GM12875 (cell line): ENCODE data around the gene PLXNA4.

Source experiments
- H3K4me3 ChIP-seq: one replicate; pipeline ENCODE4 v1.5.1; 2011; ENCODE audit warnings: low read depth, low read length, control low read depth
- CTCF ChIP-seq: IDR thresholded peaks from 2 replicates; pipeline ENCODE4 v1.5.1; 2011; ENCODE audit warnings: low read depth, mild to moderate bottlenecking, control low read depth, inconsistent platforms, low read length, moderate library complexity, borderline replicate concordance; ENCODE audit not compliant: insufficient read depth

PLXNA4 gene

DNA sequence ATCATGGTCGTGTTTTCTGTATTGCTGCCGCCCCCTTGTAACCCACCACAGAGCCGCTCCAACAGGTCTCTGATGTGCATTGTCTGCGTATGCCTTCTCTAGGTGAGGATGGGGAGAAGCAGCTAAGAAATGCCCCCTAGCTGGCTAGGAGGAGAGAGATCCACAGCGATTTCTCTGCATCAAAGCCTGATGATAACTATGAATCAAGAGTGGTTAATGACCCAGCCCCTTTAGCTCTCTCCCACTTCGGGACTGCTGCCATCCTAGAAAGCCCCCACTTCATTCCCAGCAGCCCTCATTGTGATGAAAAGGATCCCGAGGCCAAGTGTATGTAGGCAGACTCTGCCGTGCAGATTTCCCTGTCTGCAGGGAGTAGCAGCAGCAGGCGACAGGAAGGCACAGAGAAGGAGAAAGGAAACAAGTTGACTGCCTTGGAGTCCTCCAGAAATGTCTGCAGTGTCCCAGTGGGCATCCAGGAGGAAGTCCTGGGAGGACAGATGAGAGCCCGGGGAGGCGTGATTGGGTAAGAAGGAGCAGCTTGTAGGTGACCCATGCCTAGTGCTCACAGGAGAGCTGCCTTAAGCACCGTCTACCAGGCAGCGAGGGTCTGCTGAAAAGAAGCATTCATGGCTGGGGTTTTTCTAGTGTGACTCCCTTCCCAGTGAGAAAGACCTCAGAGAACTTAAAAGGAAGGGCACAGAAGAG lies 2.9 kb downstream of the PLXNA4 start:
- no peak for TF ChIP-seq CTCF
- no peak overlapping the region for H3K4me3 ChIP-seq

GRCh38 chr7:132572526-132572925 lies 3.7 kb downstream of the PLXNA4 start:
- H3K4me3 ChIP-seq: no peak overlapping the region
- no peak for TF ChIP-seq CTCF

DNA sequence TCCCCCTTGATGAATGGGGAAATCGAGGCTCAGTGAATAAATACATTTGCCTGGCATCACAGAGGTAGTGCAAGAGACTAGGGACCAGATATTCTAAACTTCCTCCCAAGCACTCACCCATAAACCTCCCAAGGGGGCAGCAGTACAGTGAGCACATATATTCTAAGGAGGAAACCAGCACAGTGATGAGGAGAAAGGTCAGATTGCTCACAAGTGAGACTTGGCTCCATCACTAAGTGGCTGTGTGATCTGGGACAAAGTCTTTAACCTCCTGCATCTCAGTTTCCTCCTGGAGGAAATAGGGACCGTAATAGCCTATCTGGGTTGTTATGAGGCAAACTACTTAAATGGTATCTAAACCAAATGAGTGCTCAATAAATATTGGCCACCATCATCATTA lies 4.3 kb downstream of the PLXNA4 start:
- no peak overlapping the region for H3K4me3 ChIP-seq
- TF ChIP-seq CTCF: no peak

- no peak for TF ChIP-seq CTCF
- H3K4me3 ChIP-seq: no peak overlapping the region
Measured at GRCh38 chr7:132569884-132570614, 6.2 kb downstream of the PLXNA4 start.

GRCh38 chr7:132568962-132569361 lies 7.3 kb downstream of the PLXNA4 start:
- TF ChIP-seq CTCF: no peak
- H3K4me3 ChIP-seq: no peak overlapping the region

GRCh38 chr7:132565885-132566284 lies 10.4 kb downstream of the PLXNA4 start:
- TF ChIP-seq CTCF: no peak
- no peak overlapping the region for H3K4me3 ChIP-seq

DNA sequence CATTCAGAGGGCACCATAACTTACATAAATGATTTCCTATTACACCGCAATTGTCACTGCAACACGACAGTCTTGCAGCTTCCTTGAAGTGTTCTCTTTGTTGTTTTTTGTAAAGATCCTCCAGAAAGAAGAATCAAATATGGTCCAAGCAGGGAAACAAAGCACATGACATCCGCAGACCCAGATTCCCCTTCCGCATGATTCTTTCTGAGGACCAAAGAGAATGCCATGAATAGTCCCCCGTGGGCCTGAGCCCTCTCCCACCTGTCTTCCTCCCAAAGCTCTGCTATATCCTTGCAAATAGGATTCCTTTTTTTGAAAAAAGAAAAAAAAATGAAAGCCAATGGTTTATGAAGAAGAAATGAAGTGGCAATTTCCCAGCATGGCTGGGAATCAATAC lies 10.8 kb downstream of the PLXNA4 start:
- H3K4me3 ChIP-seq: no peak overlapping the region
- no peak for TF ChIP-seq CTCF
